Measurements from ENCODE around the gene GRK5.

DNA sequence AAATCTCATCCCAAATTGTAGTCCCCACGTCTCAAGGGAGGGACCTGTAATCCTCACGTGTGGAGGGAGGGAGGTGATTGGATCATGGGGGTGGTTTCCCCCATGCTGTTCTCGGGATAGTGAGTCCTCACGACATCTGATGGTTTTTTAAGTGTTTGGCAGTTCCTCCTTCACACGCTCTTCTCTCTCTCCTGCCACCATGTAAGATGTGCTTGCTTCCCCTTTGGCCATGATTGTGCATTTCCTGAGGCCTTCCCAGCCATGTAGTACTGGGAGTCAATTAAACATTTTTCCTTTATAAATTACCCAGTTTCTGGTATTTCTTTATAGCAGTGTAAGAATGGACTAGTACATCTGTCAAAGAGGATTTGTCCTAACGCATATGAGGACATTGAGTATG is 275.6 kb downstream of the GRK5 start:
- TF ChIP-seq CTCF (IDR thresholded peaks at IDR 0.05) (no peak), ZFX (IDR thresholded peaks at IDR 0.05; ENCODE audit: borderline replicate concordance) (no peak)
